Measurements from ENCODE around the gene CIITA. TPM values are rescaled to one million over a fixed set of nuclear protein-coding genes. Genes with fewer than 3 reads are reported as not detected.
"Not testable (repeated sequence)": the region's sequence is repeated elsewhere in the genome, so short reads cannot be mapped to it uniquely, and the experiment has no call there.

Gene CIITA
- total and polyA plus RNA-seq, 9 of the 15 experiments (the other 6 are each of a cell fraction or from before 2014, with no cell fraction given): 0.01 to 0.20 (median 0.11) TPM; not detected in 4

DNA sequence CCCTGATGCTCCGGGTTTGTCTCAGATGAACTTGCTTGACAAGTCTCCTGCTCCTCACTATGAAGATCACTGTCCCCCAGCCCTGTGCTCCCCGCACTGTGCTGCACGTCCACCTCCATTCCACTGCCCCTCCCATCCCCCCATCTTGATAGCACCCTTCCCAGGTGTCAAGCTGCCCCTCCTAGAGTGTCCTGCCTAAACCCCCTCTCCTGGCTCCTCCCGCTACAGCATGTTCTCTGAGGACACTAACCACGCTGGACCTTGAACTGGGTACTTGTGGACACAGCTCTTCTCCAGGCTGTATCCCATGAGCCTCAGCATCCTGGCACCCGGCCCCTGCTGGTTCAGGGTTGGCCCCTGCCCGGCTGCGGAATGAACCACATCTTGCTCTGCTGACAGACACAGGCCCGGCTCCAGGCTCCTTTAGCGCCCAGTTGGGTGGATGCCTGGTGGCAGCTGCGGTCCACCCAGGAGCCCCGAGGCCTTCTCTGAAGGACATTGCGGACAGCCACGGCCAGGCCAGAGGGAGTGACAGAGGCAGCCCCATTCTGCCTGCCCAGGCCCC is 46.7 kb downstream of the CIITA start:
- Histone ChIP-seq H3K9me3 (replicated peaks; ENCODE audit: control insufficient read depth, insufficient read depth, low read depth, low read length) (no peaks in the 10 kb centered on the region), H3K79me2 (ENCODE audit: control insufficient read depth, insufficient read depth, low read length) (no peaks in the 10 kb centered on the region), H3K4me2 (ENCODE audit: insufficient read depth, low read length) (no peak overlapping the region), H3K4me1 (replicated peaks in 1 of 2; ENCODE audit: control insufficient read depth in 2 of 2, insufficient read depth in 2 of 2, low read length in 2 of 2) (peaks cover 0 to 9% of the 10 kb centered on the region in 2 experiments; a peak in 2 of 5 replicates), H3K27me3 (ENCODE audit: control insufficient read depth in 2 of 2, insufficient read depth in 2 of 2, low read length in 2 of 2) (no peaks in the 10 kb centered on the region), H2AFZ (ENCODE audit: low read depth, low read length) (no peak overlapping the region), H3K9me1 (ENCODE audit: control insufficient read depth, insufficient read depth, low read length) (no peaks in the 10 kb centered on the region), H3K36me3 (ENCODE audit: control insufficient read depth, insufficient read depth, low read length) (peaks cover 18% of the 10 kb centered on the region; the same call in 2 of the 3 replicates), H3K4me3 (no peak overlapping the region), H3K9ac (ENCODE audit: insufficient read depth in 1 of 2, low read depth in 2 of 2, low read length in 2 of 2) (no peak overlapping the region), H4K20me1 (replicated peaks; ENCODE audit: control insufficient read depth, insufficient read depth, low read length) (no peaks in the 10 kb centered on the region; the same call in 1 of the 2 replicates), H3K27ac (ENCODE audit: extremely low read depth, low read depth, low read length) (no peak overlapping the region)
- intact Hi-C loops (cut with micrococcal nuclease): no loop called here
- TF ChIP-seq, protein P1, sequence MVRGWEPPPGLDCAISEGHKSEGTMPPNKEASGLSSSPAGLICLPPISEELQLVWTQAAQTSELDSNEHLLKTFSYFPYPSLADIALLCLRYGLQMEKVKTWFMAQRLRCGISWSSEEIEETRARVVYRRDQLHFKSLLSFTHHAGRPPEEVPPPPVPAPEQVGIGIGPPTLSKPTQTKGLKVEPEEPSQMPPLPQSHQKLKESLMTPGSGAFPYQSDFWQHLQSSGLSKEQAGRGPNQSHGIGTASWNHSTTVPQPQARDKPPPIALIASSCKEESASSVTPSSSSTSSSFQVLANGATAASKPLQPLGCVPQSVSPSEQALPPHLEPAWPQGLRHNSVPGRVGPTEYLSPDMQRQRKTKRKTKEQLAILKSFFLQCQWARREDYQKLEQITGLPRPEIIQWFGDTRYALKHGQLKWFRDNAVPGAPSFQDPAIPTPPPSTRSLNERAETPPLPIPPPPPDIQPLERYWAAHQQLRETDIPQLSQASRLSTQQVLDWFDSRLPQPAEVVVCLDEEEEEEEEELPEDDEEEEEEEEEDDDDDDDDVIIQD (CRISPR knock-in tag; IDR thresholded peaks at IDR 0.05): no peak
- no peak for TF ChIP-seq TCF7 (IDR thresholded peaks at IDR 0.05; ENCODE audit: borderline replicate concordance)
- no peak for ATAC-seq
- no peak for FAIRE-seq
- no TSS peak for BruUV-seq (replicated peaks)
- CTCF ChIA-PET (ENCODE audit: low intra/inter-chr PET ratio): no interaction called here
- POLR2A ChIA-PET: interaction anchor here (0.9 kb wide), 1 partner anchor 14 kb away, joined by 3 read pairs; no protein-coding TSS in a partner anchor
- DNase-seq (ENCODE audit: extremely low read depth in 1 of 4, low spot score in 3 of 4): no peak
- 65% methylated on average over 14 of the region's 14 CpGs for WGBS (ENCODE audit: insufficient coverage, low coverage, missing lambda C conversion rate)
- in situ Hi-C loops (cut with MboI): no loop called here

DNA sequence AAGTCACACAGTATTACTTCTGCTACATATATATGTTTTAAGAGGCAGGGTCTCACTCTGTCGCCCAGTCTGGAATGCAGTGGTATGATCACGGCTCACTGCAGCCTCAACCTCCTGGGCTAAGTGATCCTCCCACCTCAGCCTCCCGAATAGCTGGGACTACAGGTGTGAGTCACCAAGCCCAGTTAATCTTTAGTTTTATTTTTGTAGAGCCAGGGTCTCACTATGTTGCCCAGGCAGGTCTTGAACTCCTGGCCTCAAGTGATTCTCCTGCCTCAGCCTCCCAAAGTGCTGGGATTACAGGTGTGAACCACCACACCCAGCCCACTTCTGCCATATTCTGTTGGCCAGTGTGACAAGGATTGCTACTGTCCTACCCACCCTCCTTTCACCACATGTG is 48.3 kb downstream of the CIITA start:
- TF ChIP-seq ZNF121 (CRISPR knock-in tag; conservative IDR thresholded peaks at IDR 0.05): peak; percentile 50
- H3K79me2 ChIP-seq (ENCODE audit: control insufficient read depth, insufficient read depth, low read length); H3K4me1 ChIP-seq (replicated peaks in 1 of 2; ENCODE audit: control insufficient read depth in 2 of 2, insufficient read depth in 2 of 2, low read length in 2 of 2); ATAC-seq; H3K27ac ChIP-seq (ENCODE audit: extremely low read depth, low read depth, low read length); CTCF ChIA-PET (ENCODE audit: low intra/inter-chr PET ratio); in situ Hi-C loops (cut with MboI); H4K20me1 ChIP-seq (replicated peaks; ENCODE audit: control insufficient read depth, insufficient read depth, low read length); H3K9me1 ChIP-seq (ENCODE audit: control insufficient read depth, insufficient read depth, low read length); H3K4me2 ChIP-seq (ENCODE audit: insufficient read depth, low read length); POLR2A ChIA-PET; H3K4me3 ChIP-seq; intact Hi-C loops (cut with micrococcal nuclease); FAIRE-seq; BruUV-seq (replicated peaks); H3K9ac ChIP-seq (ENCODE audit: insufficient read depth in 1 of 2, low read depth in 2 of 2, low read length in 2 of 2); DNase-seq (ENCODE audit: extremely low read depth in 1 of 4, low spot score in 3 of 4); H3K27me3 ChIP-seq (ENCODE audit: control insufficient read depth in 2 of 2, insufficient read depth in 2 of 2, low read length in 2 of 2); H2AFZ ChIP-seq (ENCODE audit: low read depth, low read length); H3K9me3 ChIP-seq (replicated peaks; ENCODE audit: control insufficient read depth, insufficient read depth, low read depth, low read length): not testable (repeated sequence)
- WGBS (ENCODE audit: insufficient coverage, low coverage, missing lambda C conversion rate): 82% methylated on average over 3 of the region's 3 CpGs
- H3K36me3 ChIP-seq (ENCODE audit: control insufficient read depth, insufficient read depth, low read length): peaks cover 18% of the 10 kb centered on the region; the same call in 2 of the 3 replicates
